HG03103 (cell line): Measurements from ENCODE around the gene ST8SIA1.

Experiments used
- ATAC-seq: cut with Tn5 transposase; IDR thresholded peaks from one replicate; pipeline ENCODE4 v1.9.1; 2021; ENCODE audit warnings: low read depth; ENCODE audit not compliant: unreplicated experiment

Gene ST8SIA1

DNA sequence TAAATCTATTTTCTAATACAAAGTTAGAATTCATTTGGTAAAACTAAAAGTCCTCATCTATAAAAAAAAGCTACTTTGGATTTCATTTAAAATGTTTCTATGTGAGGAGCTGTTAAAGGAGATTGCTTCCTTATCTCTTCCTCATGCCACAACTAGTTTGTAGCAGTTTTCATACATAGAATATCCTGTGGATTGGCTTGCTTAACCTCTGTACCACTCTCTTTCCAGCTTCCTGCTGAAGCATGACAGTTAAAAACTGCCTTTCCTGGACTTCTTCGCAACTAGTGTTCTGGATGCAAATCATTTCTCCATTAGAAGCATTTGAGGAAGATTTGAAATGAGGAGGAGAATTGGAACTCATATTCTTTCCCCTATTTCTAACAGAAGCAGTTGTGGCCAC is 49.6 kb downstream of the ST8SIA1 start:
- no peak for ATAC-seq

DNA sequence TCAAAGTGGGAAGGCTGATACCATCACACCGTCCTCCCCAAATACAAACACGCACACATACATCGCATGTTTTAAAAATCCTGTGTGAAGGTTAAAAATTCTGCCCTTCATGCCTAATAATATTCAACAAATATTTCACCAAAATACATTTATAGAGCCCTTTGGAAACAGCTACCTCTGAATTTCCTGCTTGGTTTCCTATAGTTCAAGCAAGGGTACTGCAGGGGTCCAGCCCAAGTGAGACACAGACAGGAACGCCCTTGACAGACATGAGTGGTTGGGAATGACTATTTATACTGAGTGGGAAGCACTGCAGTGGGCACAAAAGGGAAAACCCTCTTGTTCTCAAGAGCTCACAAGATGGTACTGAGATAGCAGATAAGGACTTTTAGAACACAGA is 51.0 kb downstream of the ST8SIA1 start:
- ATAC-seq, result no peak

DNA sequence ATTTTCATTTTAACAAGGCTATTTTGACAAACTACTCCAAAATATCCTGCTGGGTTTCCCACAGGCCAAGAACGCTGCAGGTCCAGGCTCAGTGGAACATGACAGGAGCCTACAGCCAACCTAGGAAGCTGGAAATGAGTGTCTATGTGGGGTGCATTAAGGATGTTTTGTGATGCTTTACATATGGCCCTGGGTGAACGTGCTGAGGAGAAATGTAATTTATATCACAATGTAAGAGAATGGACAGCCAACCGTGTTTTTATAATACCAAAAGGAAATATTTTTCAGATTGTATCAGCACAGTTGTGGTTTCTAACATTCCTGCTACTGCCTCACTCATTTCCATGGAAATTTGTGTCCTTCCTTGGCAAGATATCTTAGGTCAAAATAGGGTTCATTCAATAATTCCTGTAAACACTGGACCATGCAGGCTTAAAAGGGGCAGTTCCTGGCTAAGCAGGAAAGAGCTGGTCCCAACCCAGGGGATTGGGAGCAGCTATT is 51.5 kb downstream of the ST8SIA1 start:
- no peak for ATAC-seq

DNA sequence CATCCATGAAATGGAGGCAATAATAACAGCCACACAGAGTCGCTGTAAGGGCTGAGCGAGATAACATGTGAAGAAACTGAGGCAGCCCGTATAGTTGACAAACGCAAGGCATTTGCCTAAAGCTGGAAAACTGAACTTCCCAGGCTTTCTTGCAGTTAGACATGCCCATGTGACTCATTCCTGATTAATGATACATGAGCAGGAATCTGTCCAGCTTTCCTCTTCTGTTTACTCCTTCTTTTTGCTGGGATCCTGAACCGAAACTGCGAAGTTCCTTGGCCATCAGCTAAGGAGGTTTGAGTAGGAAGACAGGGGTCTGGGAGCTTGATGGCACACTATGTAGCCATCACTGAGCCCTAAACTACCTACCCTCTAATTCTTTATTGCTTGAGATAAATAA is 52.2 kb downstream of the ST8SIA1 start:
- no peak for ATAC-seq

DNA sequence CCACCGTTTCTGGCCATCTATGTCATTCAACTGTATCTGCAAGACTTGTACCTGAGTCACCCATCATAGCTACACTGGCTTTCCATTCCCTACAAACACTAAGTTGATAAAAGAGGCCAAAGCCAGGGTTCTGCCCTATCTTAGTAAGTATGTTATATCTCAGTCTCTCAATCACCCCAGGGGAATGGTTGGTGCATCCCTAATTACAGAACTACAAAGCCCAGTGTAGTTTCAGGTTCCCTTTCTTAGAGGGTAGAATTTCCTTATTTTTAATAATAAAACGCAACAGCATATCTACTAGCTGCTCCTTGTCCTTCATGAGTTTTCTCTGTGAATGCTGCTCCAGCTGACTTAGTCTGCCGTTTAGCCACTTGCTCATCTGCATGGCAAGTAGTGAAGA is 57.6 kb downstream of the ST8SIA1 start:
- no peak for ATAC-seq

DNA sequence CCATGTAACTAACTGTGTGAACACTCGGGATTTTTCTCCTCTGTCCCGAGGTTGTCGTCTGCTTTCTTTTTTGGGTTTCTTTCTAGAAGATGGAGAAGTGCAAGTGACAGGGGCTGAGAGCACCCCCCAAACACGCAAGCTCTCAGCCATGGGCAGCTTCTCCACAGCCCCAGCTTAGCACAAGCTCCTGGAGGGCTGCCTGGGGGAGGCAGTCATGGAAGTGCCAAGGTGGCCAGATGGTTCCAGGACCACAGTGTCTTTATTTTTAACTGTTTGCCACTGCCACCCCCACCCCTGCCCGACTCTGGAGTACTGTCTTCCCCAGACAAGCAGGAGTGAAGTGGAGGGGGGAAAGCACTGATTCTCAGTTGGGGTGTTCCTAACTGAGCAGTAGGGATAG is 58.2 kb downstream of the ST8SIA1 start:
- ATAC-seq, result no peak

DNA sequence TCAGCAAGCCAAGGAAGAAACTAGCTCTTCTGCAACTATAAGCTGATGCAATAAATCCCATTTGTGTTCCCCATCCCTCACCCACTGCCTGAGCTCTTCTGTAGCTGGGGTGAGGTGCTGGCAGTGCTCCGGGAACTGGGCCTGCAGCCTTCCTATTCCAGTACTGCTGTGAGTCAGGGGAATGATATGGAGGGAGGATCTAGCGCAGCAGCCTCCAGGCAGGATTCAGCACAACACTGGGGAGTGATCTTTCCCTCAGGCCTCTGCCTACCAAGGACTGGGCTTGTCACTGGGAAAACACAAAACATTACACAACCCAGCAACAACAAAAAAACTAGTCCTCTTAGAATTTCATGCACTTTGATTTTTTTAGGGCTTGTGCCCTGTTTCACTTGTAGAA is 58.7 kb downstream of the ST8SIA1 start:
- no peak for ATAC-seq

DNA sequence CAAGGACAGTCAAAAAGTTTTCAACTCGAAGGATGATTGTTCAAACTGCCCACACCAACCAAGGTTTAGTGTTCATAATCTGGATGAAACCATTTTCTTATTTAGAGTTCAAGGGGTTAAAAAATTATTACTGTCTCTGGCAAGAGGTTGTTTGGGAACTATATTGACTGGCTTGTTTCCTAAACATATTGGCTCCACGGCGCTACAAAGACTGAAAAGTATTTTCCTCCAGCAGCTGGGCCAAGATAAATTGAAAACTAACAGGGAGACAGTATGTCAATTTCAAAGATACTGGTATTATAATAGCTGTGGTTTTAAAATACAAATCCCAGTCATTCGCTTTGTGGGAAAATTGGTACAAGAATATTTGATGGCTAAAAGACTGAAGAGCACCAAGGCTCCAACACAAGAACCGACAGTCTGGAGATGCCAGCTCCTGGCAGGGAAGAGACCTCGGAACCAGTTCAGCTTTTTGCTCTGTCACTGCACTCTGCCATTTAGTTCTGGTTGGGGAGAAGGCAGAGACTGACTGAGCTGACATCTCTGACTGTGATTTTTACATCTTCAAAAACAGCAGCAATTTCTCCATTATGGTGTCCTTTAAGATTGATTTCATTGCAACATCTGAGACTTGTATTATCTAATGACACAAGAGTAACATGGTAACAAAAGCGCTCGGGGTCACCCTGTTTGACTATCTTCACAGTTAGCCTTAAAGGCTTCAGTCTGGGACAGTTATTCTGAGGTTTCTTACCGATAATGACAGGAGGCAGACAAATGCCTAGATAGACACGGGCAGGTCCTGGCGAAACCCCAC is 62.0 kb downstream of the ST8SIA1 start:
- ATAC-seq, result no peak

DNA sequence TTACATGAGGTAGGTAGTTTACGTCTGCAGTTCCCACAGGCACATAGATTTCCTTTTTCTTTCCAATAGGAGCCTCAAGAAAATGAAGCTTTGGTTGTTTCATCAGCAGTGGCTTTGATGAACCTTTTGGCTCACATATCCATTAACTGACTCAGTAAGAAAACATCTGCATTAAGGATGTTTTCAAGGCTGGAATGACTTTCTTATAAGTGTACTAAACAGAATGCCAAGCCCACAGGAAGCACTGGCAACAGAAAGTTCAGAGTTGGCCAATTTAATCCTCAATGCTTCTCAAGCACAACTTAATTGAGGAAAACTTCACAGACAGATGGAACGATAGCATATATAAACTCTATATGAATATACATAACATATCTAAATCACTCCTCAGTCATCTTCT is 63.5 kb downstream of the ST8SIA1 start:
- no peak for ATAC-seq

DNA sequence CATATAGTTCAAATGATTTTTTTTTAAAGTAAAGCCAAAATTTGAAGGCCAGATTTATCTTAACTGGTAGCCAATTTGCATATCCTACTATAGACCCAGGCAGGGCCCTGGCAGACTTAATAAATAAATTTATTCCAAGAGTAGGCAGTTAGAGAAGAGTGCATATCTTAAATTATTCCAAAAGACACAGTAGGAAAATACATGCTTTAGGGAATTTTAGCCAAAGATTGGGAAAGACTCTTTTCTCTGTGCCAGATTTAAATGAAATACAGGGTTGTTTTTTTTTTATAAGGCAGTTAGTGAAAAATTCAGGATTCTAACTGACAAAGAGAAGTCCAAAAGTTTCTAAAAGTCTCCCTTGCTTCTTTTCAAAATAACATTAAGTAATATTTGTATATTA is 65.5 kb downstream of the ST8SIA1 start:
- ATAC-seq, result no peak

DNA sequence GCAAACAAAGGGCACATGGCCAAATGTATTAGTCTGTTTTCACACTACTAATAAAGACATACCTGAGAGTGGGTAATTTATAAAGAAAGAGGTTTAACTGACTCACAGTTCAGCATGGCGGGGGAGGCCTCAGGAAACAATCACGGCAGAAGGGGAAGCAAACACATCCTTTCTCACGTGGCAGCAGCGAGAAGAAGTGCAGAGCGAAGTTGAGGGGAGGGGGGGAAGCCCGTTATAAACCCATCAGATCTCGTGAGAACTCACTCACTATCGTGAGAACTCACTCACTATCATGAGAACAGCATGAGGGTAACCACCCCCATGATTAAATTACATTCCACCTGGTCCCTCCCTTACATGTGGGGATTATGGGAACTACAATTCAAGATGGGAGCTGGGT is 66.1 kb downstream of the ST8SIA1 start:
- no peak for ATAC-seq

DNA sequence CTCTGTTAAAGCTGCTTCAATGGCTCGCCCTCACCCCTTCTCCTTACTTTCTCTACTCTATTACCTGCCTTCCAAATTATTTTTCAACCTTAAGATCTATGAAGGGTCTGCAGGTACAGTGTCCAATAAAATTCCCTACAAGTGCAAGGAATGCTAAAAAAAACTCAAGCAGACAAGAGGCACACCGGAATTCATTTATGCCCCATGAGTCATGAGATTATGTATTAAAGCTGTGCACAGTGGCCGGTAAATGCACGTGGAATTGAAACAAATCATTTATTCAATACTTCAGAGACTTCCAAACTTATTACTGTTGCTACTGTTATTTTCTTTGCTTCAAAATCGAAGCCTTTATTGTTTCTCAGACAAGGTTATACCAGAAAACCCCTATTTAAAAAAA is 68.4 kb downstream of the ST8SIA1 start:
- ATAC-seq, result no peak

DNA sequence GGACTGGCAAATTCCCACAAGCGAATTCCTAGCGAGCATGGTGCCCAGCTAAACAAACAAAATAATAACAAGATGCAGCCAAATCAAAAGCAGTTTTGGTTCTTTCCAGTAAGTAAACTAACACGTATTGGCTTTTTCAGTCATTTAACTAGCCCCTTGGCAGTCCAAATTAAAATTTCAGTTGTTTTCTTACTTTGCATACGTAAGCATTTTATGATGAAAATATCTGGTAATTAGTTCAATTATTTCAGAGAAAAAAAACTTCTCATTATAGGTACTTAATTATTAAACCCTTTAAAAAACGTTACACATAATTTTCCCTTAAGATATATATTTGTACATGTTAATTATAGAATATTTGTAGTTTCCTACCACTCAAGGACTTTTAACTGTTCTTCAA is 70.1 kb downstream of the ST8SIA1 start:
- no peak for ATAC-seq

DNA sequence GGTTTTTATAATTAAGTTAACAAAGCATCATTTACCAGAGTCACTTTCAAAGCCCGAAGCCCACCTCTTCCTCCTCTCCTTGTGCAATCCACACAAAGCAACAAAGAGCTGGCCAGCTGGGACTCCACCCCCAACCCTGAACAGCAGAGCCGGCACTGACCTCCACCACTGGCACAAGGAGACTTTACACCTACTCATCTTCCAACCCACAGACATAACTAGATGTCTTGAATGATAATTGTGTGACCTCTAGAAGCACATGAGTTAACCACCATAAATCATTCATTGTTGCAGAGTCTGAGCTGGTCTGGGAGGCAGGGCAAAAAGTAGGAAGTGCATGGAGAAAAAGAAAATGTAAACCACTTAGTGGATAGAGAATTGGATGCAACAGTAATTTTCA is 72.2 kb downstream of the ST8SIA1 start:
- no peak for ATAC-seq

DNA sequence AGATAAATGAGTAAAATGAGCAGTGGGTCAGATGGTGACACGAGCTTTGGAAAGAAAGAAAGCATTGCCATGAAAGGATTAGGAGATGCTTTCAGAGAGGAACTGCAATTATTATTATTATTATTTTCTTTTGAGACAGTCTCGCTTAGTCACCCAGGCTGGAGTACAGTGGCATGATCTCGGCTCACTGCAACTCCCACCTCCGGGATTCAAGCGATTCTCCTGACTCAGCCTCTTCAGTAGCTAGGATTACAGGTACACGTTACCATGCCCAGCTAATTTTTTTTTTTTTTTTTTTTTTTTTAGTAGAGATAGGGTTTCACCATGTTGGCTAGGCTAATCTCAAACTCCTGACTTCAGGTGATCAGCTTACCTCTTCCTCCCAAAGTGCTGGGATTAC is 77.4 kb downstream of the ST8SIA1 start:
- ATAC-seq, result no peak

DNA sequence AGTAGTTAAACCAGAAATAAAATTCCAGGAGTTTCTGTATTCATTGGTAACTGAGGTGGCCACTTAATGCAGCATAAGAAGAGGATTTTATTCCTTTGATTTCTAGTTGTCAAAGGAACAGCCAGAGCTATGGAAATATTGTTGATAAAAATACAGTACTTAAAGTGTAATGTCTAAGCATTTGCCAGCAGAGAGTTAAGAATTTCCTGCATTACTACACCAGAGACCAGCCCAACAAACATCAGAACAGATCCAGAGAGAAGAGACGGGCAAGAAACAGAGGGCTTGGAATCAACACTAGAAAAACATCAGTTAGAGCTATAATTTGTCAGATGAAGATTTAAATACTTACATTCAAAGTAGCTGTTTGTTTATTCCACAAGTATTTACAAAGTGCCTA is 77.9 kb downstream of the ST8SIA1 start:
- no peak for ATAC-seq

DNA sequence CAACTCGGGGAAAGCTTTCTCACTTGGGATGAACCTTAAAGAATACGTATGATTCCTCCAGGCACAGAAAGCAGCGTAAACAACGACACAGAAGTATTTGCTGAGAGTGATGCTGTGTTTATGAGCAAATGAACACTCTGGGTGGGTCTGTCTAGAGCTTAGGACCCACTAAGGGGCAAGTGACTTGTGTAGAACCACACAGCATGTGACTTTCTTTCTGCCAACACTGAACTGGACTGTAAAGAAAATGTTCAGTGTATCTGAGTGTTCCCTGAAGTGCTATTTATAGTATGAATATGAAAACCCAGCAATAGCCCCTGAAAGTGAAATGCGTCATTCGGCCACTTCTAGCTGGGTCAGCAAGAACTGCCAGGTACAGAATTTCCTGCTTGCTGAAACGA is 78.5 kb downstream of the ST8SIA1 start:
- ATAC-seq, result no peak

DNA sequence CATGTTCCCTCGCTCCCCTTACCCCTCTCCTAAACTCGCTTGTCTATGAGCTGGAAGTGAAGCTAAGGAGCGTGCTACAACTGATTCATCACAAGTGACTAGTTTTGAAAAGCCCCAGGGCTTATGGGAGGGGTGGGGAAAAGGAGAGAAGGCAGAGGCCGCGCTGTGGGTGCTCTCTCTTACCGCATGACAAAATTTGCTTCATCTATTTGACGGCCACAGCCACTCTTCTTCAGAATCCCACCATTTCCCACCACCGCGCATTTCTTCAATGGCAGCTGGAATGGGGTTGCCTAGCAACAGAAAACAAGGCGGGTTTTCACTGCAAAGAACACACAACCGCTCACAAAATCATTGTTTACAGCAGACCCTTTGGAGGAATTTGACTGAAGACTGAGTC is 79.4 kb downstream of the ST8SIA1 start:
- ATAC-seq, result no peak

DNA sequence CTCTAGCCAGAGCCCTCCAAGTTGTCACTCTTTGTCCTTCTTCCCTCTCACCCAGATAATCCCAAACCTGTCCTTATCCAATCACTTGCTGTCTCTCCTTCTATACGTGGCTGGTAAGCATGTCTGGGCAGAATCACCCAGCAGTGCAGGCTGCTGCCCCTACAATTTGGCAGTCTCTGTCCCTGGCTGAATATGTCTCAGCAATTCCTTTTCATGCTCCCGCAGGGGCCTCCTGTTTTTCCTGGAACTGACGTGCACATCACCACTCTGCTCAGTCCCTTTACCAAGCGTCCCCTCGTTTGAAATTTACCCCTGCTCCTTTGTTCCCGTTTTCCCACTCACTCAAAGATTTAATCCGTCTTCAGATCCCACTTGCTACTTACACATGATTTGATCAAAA is 80.0 kb downstream of the ST8SIA1 start:
- ATAC-seq, result no peak

DNA sequence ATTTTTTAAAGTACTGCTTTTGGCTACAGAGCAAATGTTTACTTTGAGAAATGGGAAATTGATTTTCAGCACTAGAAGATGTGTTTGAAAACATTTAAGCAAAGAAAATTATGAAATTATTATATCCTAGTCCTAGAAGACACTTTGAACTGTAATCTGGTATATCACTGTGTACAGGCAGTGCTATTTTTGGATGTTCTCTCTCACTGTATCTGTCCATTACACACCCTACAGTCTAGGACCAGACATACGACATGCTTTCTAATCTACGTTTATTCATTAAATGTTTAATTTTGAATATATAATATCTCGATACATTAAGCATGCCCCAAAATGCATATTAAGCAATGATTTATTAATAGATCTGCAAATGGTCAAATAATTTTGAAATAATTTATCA is 82.5 kb downstream of the ST8SIA1 start:
- no peak for ATAC-seq

DNA sequence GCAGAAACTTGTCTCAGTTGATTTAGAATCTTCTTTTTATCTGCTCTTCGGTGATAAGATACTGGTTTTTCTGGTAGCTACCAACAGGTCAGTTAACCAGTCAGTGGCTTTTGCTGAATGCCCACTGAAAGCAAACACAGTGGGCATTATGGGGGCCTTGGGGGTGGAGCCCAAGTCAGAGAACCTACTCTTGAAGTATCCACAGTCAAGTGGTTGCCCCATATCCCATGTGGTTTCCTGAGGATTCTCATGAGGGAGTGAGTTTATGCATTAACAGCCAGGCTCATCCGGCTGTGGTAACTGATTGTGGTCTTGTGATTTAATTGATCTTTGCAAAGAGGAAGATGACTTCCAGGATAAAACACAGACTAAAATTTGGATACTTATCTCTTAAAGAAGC is 83.7 kb downstream of the ST8SIA1 start:
- ATAC-seq, result no peak

DNA sequence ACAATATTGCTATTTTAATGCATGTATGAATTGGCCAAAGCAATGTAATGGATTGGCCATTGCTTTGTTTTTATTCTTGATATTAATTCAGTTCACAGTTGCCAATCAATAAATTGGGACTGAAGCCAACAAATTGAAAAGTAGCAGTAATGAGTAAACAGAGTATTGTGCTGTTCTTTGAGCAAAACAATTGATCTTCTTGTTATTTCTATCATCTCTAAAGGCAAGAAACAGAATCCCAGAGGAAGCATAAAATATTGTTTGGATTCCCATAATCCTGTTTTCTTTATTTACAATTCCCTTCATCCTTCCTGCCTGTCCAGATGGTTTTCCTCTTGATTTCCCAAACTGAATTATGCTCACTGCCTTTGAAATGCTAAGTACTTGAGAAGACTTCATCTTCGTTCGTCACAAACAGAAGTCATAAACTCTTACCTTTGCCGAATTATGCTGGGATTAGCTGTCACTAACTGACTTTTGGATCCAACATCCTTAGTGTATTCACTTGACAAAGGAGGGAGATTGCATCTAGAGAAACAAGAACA is 85.9 kb downstream of the ST8SIA1 start:
- ATAC-seq, result no peak
